GM12874 (cell line): ENCODE results near the gene LINGO1.

ENCODE experiments used
- TF ChIP-seq, protein P1 (sequence below): IDR thresholded peaks from 2 replicates; pipeline ENCODE4 v1.5.1; 2011; ENCODE audit warnings: low read depth, mild to moderate bottlenecking, control low read depth, low read length, moderate library complexity; ENCODE audit not compliant: insufficient read depth

The LINGO1 gene

GRCh38 chr15:77564938-77565337 lies 67.8 kb downstream of the LINGO1 start:
- TF ChIP-seq, protein P1, sequence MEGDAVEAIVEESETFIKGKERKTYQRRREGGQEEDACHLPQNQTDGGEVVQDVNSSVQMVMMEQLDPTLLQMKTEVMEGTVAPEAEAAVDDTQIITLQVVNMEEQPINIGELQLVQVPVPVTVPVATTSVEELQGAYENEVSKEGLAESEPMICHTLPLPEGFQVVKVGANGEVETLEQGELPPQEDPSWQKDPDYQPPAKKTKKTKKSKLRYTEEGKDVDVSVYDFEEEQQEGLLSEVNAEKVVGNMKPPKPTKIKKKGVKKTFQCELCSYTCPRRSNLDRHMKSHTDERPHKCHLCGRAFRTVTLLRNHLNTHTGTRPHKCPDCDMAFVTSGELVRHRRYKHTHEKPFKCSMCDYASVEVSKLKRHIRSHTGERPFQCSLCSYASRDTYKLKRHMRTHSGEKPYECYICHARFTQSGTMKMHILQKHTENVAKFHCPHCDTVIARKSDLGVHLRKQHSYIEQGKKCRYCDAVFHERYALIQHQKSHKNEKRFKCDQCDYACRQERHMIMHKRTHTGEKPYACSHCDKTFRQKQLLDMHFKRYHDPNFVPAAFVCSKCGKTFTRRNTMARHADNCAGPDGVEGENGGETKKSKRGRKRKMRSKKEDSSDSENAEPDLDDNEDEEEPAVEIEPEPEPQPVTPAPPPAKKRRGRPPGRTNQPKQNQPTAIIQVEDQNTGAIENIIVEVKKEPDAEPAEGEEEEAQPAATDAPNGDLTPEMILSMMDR = no peak

GRCh38 chr15:77564341-77564740 lies 68.4 kb downstream of the LINGO1 start:
- TF ChIP-seq, protein P1 = no peak

- TF ChIP-seq, protein P1 = no peak
Measured at GRCh38 chr15:77563623-77564156, 69.0 kb downstream of the LINGO1 start.
